WERI-Rb-1 (cell line): ENCODE results near the gene CPLANE2.

Source experiments
- DNase-seq: peaks from one replicate; pipeline ENCODE4 v3.0.0-alpha.2; 2020
- H3K27ac ChIP-seq: fragments of 250-450 bp; sonication (Bioruptor Pico); 2 replicates; pipeline ENCODE4 v1.5.1; 2020; ENCODE audit warnings: mild to moderate bottlenecking, moderate library complexity
- H3K27me3 ChIP-seq: fragments of 250-450 bp; sonication (Bioruptor Pico); 2 replicates; pipeline ENCODE4 v1.5.1; 2021; ENCODE audit warnings: mild to moderate bottlenecking, low read depth, moderate library complexity; ENCODE audit not compliant: insufficient read depth, severe bottlenecking
- H3K36me3 ChIP-seq: fragments of 250-450 bp; sonication (Bioruptor Pico); 2 replicates; pipeline ENCODE4 v1.5.1; 2020; ENCODE audit warnings: mild to moderate bottlenecking, moderate library complexity
- H3K4me3 ChIP-seq: 2 replicates; pipeline ENCODE4 v1.5.1; 2011; ENCODE audit warnings: low read depth, mild to moderate bottlenecking, control low read depth, low read length
- H3K9me3 ChIP-seq: fragments of 250-450 bp; sonication (Bioruptor Pico); 2 replicates; pipeline ENCODE4 v1.5.1; 2021; ENCODE audit warnings: mild to moderate bottlenecking, moderate library complexity; ENCODE audit not compliant: severe bottlenecking
- TF ChIP-seq, protein P1 (sequence below): IDR thresholded peaks from 2 replicates; pipeline ENCODE4 v1.5.1; 2011; ENCODE audit warnings: low read depth, mild to moderate bottlenecking, control low read depth, inconsistent platforms, low read length

The CPLANE2 gene

DNA sequence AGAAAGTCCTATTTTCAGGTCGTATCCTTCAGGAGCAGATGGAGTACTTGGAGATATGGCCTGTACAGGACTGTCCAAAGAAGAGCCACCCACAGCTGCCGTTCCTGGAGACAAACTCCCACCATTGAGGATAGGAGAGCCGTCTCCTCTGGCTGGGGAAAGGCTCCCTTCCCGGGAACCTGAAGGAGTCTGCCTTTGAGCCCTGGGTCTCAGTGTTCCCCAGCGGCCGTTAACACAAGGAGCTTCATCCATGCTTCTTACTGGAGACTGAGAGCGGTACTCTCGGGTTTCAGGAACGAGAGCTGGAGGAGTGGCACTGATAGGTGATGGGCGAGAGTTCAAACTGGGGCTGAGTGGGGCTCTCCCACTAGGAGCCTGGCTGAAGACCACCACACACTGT, 14.4 kb upstream of the CPLANE2 start:
- H3K9me3 ChIP-seq: no peaks in the 10 kb centered on the region
- H3K27ac ChIP-seq: no peak overlapping the region
- H3K36me3 ChIP-seq: peaks cover 53% of the 10 kb centered on the region
- DNase-seq: no peak
- no peaks in the 10 kb centered on the region for H3K27me3 ChIP-seq
- no peak overlapping the region for H3K4me3 ChIP-seq
- TF ChIP-seq, protein P1, sequence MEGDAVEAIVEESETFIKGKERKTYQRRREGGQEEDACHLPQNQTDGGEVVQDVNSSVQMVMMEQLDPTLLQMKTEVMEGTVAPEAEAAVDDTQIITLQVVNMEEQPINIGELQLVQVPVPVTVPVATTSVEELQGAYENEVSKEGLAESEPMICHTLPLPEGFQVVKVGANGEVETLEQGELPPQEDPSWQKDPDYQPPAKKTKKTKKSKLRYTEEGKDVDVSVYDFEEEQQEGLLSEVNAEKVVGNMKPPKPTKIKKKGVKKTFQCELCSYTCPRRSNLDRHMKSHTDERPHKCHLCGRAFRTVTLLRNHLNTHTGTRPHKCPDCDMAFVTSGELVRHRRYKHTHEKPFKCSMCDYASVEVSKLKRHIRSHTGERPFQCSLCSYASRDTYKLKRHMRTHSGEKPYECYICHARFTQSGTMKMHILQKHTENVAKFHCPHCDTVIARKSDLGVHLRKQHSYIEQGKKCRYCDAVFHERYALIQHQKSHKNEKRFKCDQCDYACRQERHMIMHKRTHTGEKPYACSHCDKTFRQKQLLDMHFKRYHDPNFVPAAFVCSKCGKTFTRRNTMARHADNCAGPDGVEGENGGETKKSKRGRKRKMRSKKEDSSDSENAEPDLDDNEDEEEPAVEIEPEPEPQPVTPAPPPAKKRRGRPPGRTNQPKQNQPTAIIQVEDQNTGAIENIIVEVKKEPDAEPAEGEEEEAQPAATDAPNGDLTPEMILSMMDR: no peak

DNA sequence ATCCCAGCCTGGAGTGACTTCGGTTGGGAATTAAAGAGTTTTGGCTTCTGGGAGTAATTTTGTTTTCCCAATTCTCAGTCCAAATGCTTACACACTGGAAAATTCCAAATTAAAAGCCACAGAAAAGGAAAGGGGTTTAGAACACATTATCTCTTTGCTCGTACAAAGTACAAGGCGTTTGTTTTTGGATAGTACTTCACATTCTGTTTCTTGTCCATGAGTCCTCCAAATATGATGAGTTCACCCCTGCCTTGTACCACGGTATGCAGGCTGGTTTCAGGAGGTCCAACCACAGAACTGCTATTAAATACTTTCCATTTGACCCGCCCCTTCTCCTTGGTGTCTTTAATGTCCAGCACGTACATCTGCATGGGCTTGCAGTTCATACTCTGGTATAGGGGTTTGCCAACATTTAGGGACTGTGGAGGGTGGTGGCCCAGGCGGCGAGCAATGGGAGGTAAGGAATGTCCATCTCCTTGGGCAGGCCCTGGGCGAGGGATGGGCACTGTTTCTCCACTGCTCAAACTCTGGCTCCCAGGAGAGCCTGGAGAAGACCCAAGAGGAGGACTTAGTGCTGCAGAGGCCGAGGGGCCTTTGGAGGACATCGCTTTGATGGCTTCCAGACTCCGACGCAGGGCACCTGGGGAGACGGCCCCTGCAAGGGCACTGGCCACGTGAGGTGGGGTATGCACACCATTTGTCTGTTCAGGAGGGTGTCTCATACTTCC, 13.7 kb upstream of the CPLANE2 start:
- Histone ChIP-seq H3K27ac (no peak overlapping the region), H3K27me3 (no peaks in the 10 kb centered on the region), H3K9me3 (no peaks in the 10 kb centered on the region), H3K36me3 (peaks cover 47% of the 10 kb centered on the region), H3K4me3 (no peak overlapping the region)
- no peak for DNase-seq
- TF ChIP-seq, protein P1: no peak

DNA sequence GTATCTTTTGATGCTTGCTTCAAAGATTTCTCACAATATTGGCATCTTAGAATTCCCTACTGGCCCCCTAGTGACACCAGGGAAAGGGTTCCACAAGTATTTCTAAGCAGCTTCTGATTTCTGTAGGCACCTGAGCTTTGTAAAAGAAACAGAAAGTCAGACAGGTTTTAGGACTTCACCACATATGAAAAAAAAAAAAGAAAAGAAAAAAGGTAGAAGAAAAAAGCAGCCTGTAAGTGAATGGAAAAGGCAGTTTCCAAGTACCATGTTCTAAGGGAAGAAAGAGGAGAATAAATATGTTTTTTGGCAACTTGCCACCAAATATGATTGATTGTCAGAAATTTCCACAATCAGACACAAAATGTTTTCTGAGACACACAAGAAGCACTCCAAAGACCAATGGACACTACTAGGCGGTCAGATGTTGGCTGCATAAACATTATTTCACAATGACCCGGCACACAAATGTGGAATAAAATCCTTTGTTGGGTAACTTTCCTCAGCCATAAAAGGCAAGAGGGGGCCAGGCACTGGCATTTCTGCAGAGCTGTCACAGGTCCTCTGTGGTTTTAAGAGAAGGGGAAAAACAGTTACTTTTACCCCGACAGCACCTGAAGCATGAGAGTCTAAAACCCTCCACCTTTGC, 12.7 kb upstream of the CPLANE2 start:
- H3K36me3 ChIP-seq: peaks cover 38% of the 10 kb centered on the region
- no peaks in the 10 kb centered on the region for H3K9me3 ChIP-seq
- DNase-seq: no peak
- H3K27me3 ChIP-seq: no peaks in the 10 kb centered on the region
- TF ChIP-seq, protein P1: no peak
- H3K27ac ChIP-seq: no peak overlapping the region
- no peak overlapping the region for H3K4me3 ChIP-seq

DNA sequence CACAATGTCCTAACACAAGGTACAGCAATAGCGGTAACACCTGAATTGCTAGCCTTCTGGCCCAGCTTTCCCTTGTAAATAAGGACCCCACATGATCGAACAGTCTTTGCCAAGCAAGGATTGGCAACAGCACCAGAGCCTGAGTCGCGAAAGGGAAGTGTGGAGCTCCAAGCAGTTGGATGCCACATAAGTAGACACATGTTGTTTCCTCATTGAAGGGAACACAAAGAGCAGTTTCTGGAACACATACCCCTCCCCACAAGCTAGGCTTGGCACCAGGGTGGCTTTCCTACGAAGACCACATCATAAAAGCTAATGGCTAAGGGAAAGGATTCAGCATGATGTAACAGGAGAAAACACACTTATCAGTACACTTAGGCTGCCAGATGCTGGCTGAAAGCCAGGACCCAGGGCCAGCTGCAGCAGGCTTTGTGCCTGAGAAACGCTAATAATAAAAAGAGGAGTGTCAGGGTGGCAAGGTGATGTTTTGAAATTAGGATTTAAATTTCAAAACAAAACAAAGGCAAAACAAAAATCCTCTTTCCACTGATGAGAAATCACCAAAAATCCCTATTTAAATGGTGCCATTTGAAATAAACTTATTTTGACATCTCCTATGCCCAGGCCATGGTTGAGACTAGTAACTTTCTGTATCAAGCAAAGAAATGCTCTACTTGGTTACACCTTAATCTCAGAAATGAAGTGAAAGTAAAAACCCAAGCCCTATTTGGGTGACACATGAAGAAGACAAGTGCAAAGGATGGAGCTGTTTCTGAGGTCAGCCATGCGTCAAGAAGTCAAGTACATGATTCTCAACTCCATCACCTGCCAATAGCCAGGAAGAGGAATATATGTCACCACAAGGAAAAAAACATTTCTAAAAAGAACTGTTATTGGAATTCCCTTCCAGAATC, 11.9 kb upstream of the CPLANE2 start:
- no peak overlapping the region for H3K27ac ChIP-seq
- peaks cover 30% of the 10 kb centered on the region for H3K36me3 ChIP-seq
- TF ChIP-seq, protein P1: no peak
- H3K27me3 ChIP-seq: no peaks in the 10 kb centered on the region
- no peak overlapping the region for H3K4me3 ChIP-seq
- no peaks in the 10 kb centered on the region for H3K9me3 ChIP-seq
- DNase-seq: no peak

DNA sequence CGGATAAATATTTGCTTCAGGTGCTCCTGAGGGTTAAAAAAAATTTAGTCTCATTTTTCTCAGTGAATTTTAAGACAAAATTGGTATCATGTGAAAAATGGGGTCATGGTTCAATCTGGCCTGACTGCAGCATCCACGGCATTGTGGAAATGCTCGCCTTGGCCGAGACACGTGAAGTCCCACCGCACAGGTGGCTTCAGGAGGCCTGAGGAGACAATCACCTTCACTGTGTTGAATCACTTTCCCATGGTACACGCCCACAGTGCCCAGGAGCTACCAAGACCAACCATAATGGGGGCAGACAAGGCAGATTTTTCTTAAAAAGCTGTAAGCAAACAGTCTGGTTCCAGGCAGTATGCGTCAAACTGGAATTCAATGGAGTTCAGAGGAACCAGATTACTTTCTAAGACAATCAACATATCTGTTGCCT, 11.0 kb upstream of the CPLANE2 start:
- TF ChIP-seq, protein P1: no peak
- no peaks in the 10 kb centered on the region for H3K27me3 ChIP-seq
- no peak for DNase-seq
- no peak overlapping the region for H3K27ac ChIP-seq
- no peaks in the 10 kb centered on the region for H3K9me3 ChIP-seq
- peaks cover 30% of the 10 kb centered on the region for H3K36me3 ChIP-seq
- H3K4me3 ChIP-seq: no peak overlapping the region
